HCT116 (cell line): ENCODE results near the gene RBM43. TPM values are rescaled to one million over a fixed set of nuclear protein-coding genes. Genes with fewer than 3 reads are reported as not detected.

Source experiments
- total RNA-seq: library from RNA; stranded (reverse); gene quantifications from one replicate; pipeline ENCODE4 v1.2.1, GENCODE V29; 2021; ENCODE audit not compliant: unreplicated experiment

RBM43 gene
- total RNA-seq, 1 experiment from 2014 or later: 3.3 TPM

Other genes with a start within 250 kb of the RBM43 start
- gene NMI, start 27.8 kb upstream of the RBM43 start, total RNA-seq: 3.4 TPM
- gene TNFAIP6, start 95.7 kb upstream of the RBM43 start, total RNA-seq: not detected
- 48.0 TPM for gene RIF1, start 148.0 kb upstream of the RBM43 start, total RNA-seq